ELF-1 (cell line): ENCODE data around the gene FGF6.

ENCODE experiments used
- DNase-seq: peaks from one replicate; pipeline ENCODE4 v3.0.0-alpha.2; 2016; ENCODE audit warnings: low read depth, low spot score

Gene FGF6

GRCh38 chr12:4447151-4447550 is 1.5 kb upstream of the FGF6 start:
- no peak for DNase-seq

GRCh38 chr12:4446335-4446734 is 720 bp upstream of the FGF6 start:
- DNase-seq, result no peak

GRCh38 chr12:4444031-4444430 is 1.6 kb downstream of the FGF6 start:
- DNase-seq, result no peak

GRCh38 chr12:4443616-4444015 is 2.0 kb downstream of the FGF6 start:
- DNase-seq, result no peak

- DNase-seq, result peak; percentile 86
These were observed 4.0 kb downstream of the FGF6 start for GRCh38 chr12:4441355-4442335.

- peak; percentile 63 for DNase-seq
These were observed 5.3 kb downstream of the FGF6 start for GRCh38 chr12:4440187-4440941.

- no peak for DNase-seq
These were observed 5.9 kb downstream of the FGF6 start for GRCh38 chr12:4439736-4440135.

- no peak for DNase-seq
These were observed 6.6 kb downstream of the FGF6 start for GRCh38 chr12:4438834-4439596.

GRCh38 chr12:4435537-4435936 is 10.1 kb downstream of the FGF6 start:
- DNase-seq, result no peak

GRCh38 chr12:4434706-4435425 is 10.7 kb downstream of the FGF6 start:
- DNase-seq, result no peak

- no peak for DNase-seq
These were observed 11.3 kb downstream of the FGF6 start for GRCh38 chr12:4434301-4434700.

GRCh38 chr12:4433745-4434058 is 11.9 kb downstream of the FGF6 start:
- DNase-seq, result no peak

- DNase-seq, result peak; percentile 78
These were observed 12.5 kb downstream of the FGF6 start for GRCh38 chr12:4432878-4433744.

- DNase-seq, result no peak
These were observed 13.7 kb downstream of the FGF6 start for GRCh38 chr12:4431866-4432265.

- no peak for DNase-seq
These were observed 14.2 kb downstream of the FGF6 start for GRCh38 chr12:4431436-4431835.

GRCh38 chr12:4424422-4424821 is 21.2 kb downstream of the FGF6 start:
- no peak for DNase-seq

GRCh38 chr12:4423528-4424195 is 22.0 kb downstream of the FGF6 start:
- DNase-seq, result no peak

- DNase-seq, result no peak
These were observed 22.6 kb downstream of the FGF6 start for GRCh38 chr12:4422985-4423384.

- peak; percentile 38 for DNase-seq
These were observed 24.0 kb downstream of the FGF6 start for GRCh38 chr12:4421590-4422031.

GRCh38 chr12:4420138-4420670 is 25.4 kb downstream of the FGF6 start:
- DNase-seq, result no peak
